A549 (cell line): Measurements from ENCODE around the gene TAF3. TPM values are rescaled to one million over a fixed set of nuclear protein-coding genes. Genes with fewer than 3 reads are reported as not detected.

ENCODE experiments used
- ATAC-seq, 2 experiments: fragments of 200-7000 bp in 1 of 2; fragments of >200 bp in 1 of 2; cut with Nextera tagmentation in 1 of 2; cut with Tn5 transposase in 1 of 2; 3 replicates each; pipeline versions ENCODE4 v1.8.0 to v1.9.1; 2018 to 2020; ENCODE audit warnings: mild to moderate bottlenecking in 1 of 2, moderate library complexity in 1 of 2
- CTCF ChIA-PET: fragments of 300-600 bp; sonication (Branson Sonifier 250); formaldehyde crosslinking; extraction: SDS; loops from one replicate; lab custom pipeline; 2021; ENCODE audit warnings: antibody characterized with exemption, inconsistent platforms; lab: Yijun Ruan, JAX
- POLR2A ChIA-PET: fragments of 350-600 bp; formaldehyde crosslinking; extraction: SDS; loops from one replicate; lab custom pipeline; 2021; ENCODE audit warnings: antibody characterized with exemption, inconsistent platforms; lab: Yijun Ruan, JAX
- DNase-seq, 2 experiments: peaks; one replicate each; pipeline versions ENCODE4 v3.0.0 to v3.0.0-alpha.2; 2011 to 2016; ENCODE audit warnings: low read depth in 1 of 2, low spot score in 1 of 2
- FAIRE-seq: peaks from 2 replicates; lab custom pipeline; 2011; peaks lifted over from hg19 to GRCh38; lab: Jason Lieb, UNC
- H3K27ac ChIP-seq, 2 experiments: fragments of >200 bp; sonication (Bioruptor Twin); formaldehyde crosslinking; 3 replicates each; pipeline ENCODE4 v1.5.1; 2016 to 2017
- H3K4me1 ChIP-seq: fragments of >200 bp; sonication (Bioruptor Twin); formaldehyde crosslinking; 3 replicates; pipeline ENCODE4 v1.6.1; 2016
- H3K4me2 ChIP-seq: fragments of >200 bp; sonication (Bioruptor Twin); formaldehyde crosslinking; 3 replicates; pipeline ENCODE4 v1.6.1; 2016
- H3K4me3 ChIP-seq: fragments of >200 bp; sonication (Bioruptor Twin); formaldehyde crosslinking; 3 replicates; pipeline ENCODE4 v1.5.1; 2016
- H3K9me3 ChIP-seq: fragments of >200 bp; sonication (Bioruptor Twin); formaldehyde crosslinking; 3 replicates; pipeline ENCODE4 v1.6.1; 2016
- CHD4 ChIP-seq: fragments of 200-600 bp; sonication (generic); IDR thresholded peaks from 2 replicates; pipeline ENCODE4 v1.6.1; 2016; ENCODE audit warnings: antibody characterized with exemption, mild to moderate bottlenecking, borderline replicate concordance
- EHMT2 ChIP-seq: fragments of 200-600 bp; sonication (generic); IDR thresholded peaks from 2 replicates; pipeline ENCODE4 v1.6.1; 2016; ENCODE audit warnings: antibody characterized with exemption, low read depth, mild to moderate bottlenecking, moderate library complexity
- EP300 ChIP-seq, 2 experiments: fragments of >200 bp; sonication (Bioruptor Twin); formaldehyde crosslinking; IDR thresholded peaks; 2 replicates in 1 of 2; 3 replicates in 1 of 2; pipeline ENCODE4 v1.6.1; 2016 to 2017
- FOSB ChIP-seq: fragments of 250-450 bp; sonication (Bioruptor Pico); IDR thresholded peaks from 2 replicates; pipeline ENCODE4 v1.5.0; 2020; ENCODE audit warnings: mild to moderate bottlenecking, moderate library complexity
- FOXS1 ChIP-seq: fragments of 250-450 bp; sonication (Bioruptor Pico); IDR thresholded peaks from 2 replicates; pipeline ENCODE4 v1.5.0; 2020; ENCODE audit warnings: mild to moderate bottlenecking, moderate library complexity
- HDAC2 ChIP-seq: fragments of 200-600 bp; sonication (generic); IDR thresholded peaks from 2 replicates; pipeline ENCODE4 v1.6.1; 2016
- HEYL ChIP-seq: fragments of 250-450 bp; sonication (Bioruptor Pico); IDR thresholded peaks from 2 replicates; pipeline ENCODE4 v1.8.0; 2021; ENCODE audit warnings: mild to moderate bottlenecking, moderate library complexity
- HMGXB4 ChIP-seq: fragments of 250-450 bp; sonication (Bioruptor Pico); IDR thresholded peaks from 2 replicates; pipeline ENCODE4 v1.5.0; 2021; ENCODE audit warnings: mild to moderate bottlenecking, moderate library complexity, borderline replicate concordance
- HOXB13 ChIP-seq: fragments of 250-450 bp; sonication (Bioruptor Pico); IDR thresholded peaks from 2 replicates; pipeline ENCODE4 v1.5.0; 2020; ENCODE audit warnings: low read depth, mild to moderate bottlenecking, moderate library complexity
- JUN ChIP-seq, 2 experiments: fragments of >200 bp; sonication (Bioruptor Twin); formaldehyde crosslinking; IDR thresholded peaks; 2 replicates in 1 of 2; 3 replicates in 1 of 2; pipeline ENCODE4 v1.6.1; 2016 to 2017
- JUNB ChIP-seq: fragments of >200 bp; sonication (Bioruptor Twin); formaldehyde crosslinking; IDR thresholded peaks from 2 replicates; pipeline ENCODE4 v1.6.1; 2016
- KDM5A ChIP-seq: fragments of 200-600 bp; sonication (generic); IDR thresholded peaks from 2 replicates; pipeline ENCODE4 v1.6.1; 2016; ENCODE audit warnings: antibody characterized with exemption, mild to moderate bottlenecking
- MAX ChIP-seq: IDR thresholded peaks from 2 replicates; pipeline ENCODE4 v1.6.1; 2012
- NPAS2 ChIP-seq: fragments of 250-450 bp; sonication (Bioruptor Pico); IDR thresholded peaks from 2 replicates; pipeline ENCODE4 v1.8.0; 2022; ENCODE audit warnings: mild to moderate bottlenecking, moderate library complexity, borderline replicate concordance
- NR3C1 ChIP-seq: fragments of >200 bp; sonication (Bioruptor Twin); formaldehyde crosslinking; IDR thresholded peaks from 3 replicates; pipeline ENCODE4 v1.6.1; 2017
- POLR2AphosphoS2 ChIP-seq: conservative IDR thresholded peaks from 2 replicates; pipeline ENCODE4 v1.6.1; 2012; ENCODE audit warnings: low read length, improper control_type of control experiment, inconsistent platforms
- RAD21 ChIP-seq, 2 experiments: fragments of >200 bp in 1 of 2; sonication (Bioruptor Twin) in 1 of 2; formaldehyde crosslinking in 1 of 2; IDR thresholded peaks in 1 of 2; conservative IDR thresholded peaks in 1 of 2; 2 replicates in 1 of 2; 3 replicates in 1 of 2; pipeline ENCODE4 v1.6.1; 2012 to 2018; ENCODE audit warnings: inconsistent platforms in 1 of 2
- RARB ChIP-seq: fragments of 250-450 bp; sonication (Bioruptor Pico); IDR thresholded peaks from 2 replicates; pipeline ENCODE4 v1.8.0; 2021; ENCODE audit warnings: mild to moderate bottlenecking, moderate library complexity
- RCOR1 ChIP-seq: fragments of 150-350 bp; IDR thresholded peaks from 2 replicates; pipeline ENCODE4 v1.6.1; 2014; ENCODE audit warnings: antibody characterized with exemption, low read length, low read depth
- SMC3 ChIP-seq: fragments of >200 bp; sonication (Bioruptor Twin); formaldehyde crosslinking; IDR thresholded peaks from 3 replicates; pipeline ENCODE4 v1.6.1; 2018; ENCODE audit warnings: inconsistent platforms
- SREBF2 ChIP-seq: fragments of 450-650 bp; IDR thresholded peaks from 2 replicates; pipeline ENCODE4 v1.6.1; 2014; ENCODE audit warnings: mild to moderate bottlenecking, moderate library complexity
- USF2 ChIP-seq: fragments of 450-650 bp; IDR thresholded peaks from 2 replicates; pipeline ENCODE4 v1.6.1; 2014; ENCODE audit warnings: antibody characterized with exemption
- ZNF302 ChIP-seq: fragments of 250-450 bp; sonication (Bioruptor Pico); IDR thresholded peaks from 2 replicates; pipeline ENCODE4 v1.9.0; 2021; ENCODE audit warnings: inconsistent platforms, mild to moderate bottlenecking, moderate library complexity
- ZSCAN20 ChIP-seq: fragments of 250-450 bp; sonication (Bioruptor Pico); IDR thresholded peaks from 2 replicates; pipeline ENCODE4 v1.8.0; 2022; ENCODE audit warnings: mild to moderate bottlenecking, moderate library complexity
- WGBS: methylation state at CpG from one replicate; pipeline ENCODE4 v1.1.6; 2017; ENCODE audit errors: missing lambda C conversion rate; 5-methylcytosine and 5-hydroxymethylcytosine counted together
- polyA plus RNA-seq, 4 experiments: library from polyadenylated mRNA; depleted of rRNA in 3 of 4; stranded (reverse); fragments of >200 nt; fragmentation: RNase III in 1 of 4; extraction: RNeasy Plus Mini Kit Qiagen cat#74134 plus additional on column Dnase treatment in 1 of 4; gene quantifications; 2 replicates in 3 of 4; 3 replicates in 1 of 4; pipeline ENCODE4 v1.2.3, GENCODE V29; 2011 to 2017
- TF ChIP-seq, protein P1 (sequence below): fragments of >200 bp; sonication (Bioruptor Twin); formaldehyde crosslinking; IDR thresholded peaks from 2 replicates; pipeline ENCODE4 v1.6.1; 2016

The TAF3 gene
- polyA plus RNA-seq, 2 of the 4 experiments (the other 2 are of a cell fraction), result 5.7 to 6.1 TPM

- 63% methylated on average over 2 of the region's 2 CpGs for WGBS
Observed at GRCh38 chr10:7874864-7875263, 56.6 kb downstream of the TAF3 start.

DNA sequence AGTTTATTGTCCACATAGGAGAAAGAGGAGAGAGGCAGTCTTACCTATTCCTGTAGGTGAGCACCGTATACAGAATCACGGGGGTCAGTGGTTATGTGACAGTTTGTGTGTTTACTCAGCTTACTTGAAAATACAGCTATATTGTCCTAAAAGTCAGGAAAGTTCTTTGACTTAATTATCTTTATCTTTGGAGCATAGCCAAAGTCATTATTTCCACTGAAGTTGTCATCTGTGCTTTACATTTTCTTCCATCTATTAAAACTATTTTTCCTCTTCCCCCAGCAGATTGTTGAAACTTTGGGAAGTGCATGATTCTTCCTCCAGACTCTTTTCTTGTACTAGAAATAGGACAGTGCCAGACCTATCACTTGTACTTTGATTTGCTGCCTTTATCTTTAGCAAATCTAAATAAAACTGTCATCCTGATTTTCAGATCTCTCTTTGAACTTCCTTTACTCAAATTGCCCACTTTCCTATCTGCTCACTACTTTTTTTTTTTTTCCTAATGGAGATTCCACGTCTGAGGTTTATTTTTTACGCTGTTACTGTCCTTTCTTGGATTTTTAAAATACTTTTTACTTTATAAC lies 58.3 kb downstream of the TAF3 start:
- H3K9me3 ChIP-seq, result no peaks in the 10 kb centered on the region
- FAIRE-seq, result no peak
- no peak for DNase-seq
- peaks cover 4% of the 10 kb centered on the region; the same call in 1 of the 3 replicates for H3K4me1 ChIP-seq
- TF ChIP-seq FOXS1 (CRISPR knock-in tag), result no peak
- TF ChIP-seq NPAS2 (CRISPR knock-in tag), result no peak
- TF ChIP-seq POLR2AphosphoS2, result no peak
- TF ChIP-seq ZSCAN20 (CRISPR knock-in tag), result no peak
- TF ChIP-seq SREBF2, result no peak
- no peak for TF ChIP-seq EHMT2
- WGBS, result 86% methylated on average over 4 of the region's 4 CpGs
- no peak for ATAC-seq
- H3K4me3 ChIP-seq, result no peak overlapping the region
- ChIA-PET POLR2A (no interaction called here), CTCF (interaction anchor here (0.7 to 1.3 kb wide), 2 partner anchors 23 to 1332 kb away, joined by 3 to 4 read pairs; no protein-coding TSS in a partner anchor)
- no peak overlapping the region for H3K27ac ChIP-seq
- no peak overlapping the region for H3K4me2 ChIP-seq

More at GRCh38 chr10:7874864-7875263, 56.6 kb downstream of the TAF3 start:
- H3K9me3 ChIP-seq, result no peaks in the 10 kb centered on the region
- H3K4me1 ChIP-seq, result peaks cover 4% of the 10 kb centered on the region; the same call in 1 of the 3 replicates
- DNase-seq, result no peak
- no peak for TF ChIP-seq USF2
- no peak for TF ChIP-seq RARB (CRISPR knock-in tag)
- no peak for TF ChIP-seq HMGXB4 (CRISPR knock-in tag)
- TF ChIP-seq EP300 (IDR thresholded peaks at IDR 0.05), result no peak
- TF ChIP-seq JUNB, result no peak
- no peak for TF ChIP-seq POLR2AphosphoS2
- no peak for TF ChIP-seq FOSB (CRISPR knock-in tag)
- TF ChIP-seq KDM5A, result no peak
- TF ChIP-seq SMC3, result no peak
- no peak for TF ChIP-seq HEYL (CRISPR knock-in tag)
- no peak for TF ChIP-seq MAX
- no peak for TF ChIP-seq RCOR1
- no peak for TF ChIP-seq HOXB13
- no peak for TF ChIP-seq HDAC2
- no peak for TF ChIP-seq ZNF302 (CRISPR knock-in tag)
- no peak for TF ChIP-seq RAD21 (conservative IDR thresholded peaks at IDR 0.05 in 1 of 2, IDR thresholded peaks at IDR 0.05 in 1 of 2)
- no peak for TF ChIP-seq CHD4
- no peak for TF ChIP-seq JUN (IDR thresholded peaks at IDR 0.05)
- no peak for TF ChIP-seq NR3C1
- TF ChIP-seq, protein P1, sequence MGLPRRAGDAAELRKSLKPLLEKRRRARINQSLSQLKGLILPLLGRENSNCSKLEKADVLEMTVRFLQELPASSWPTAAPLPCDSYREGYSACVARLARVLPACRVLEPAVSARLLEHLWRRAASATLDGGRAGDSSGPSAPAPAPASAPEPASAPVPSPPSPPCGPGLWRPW, result no peak
- H3K4me2 ChIP-seq, result no peak overlapping the region
- no peak overlapping the region for H3K4me3 ChIP-seq
- CTCF ChIA-PET, result interaction anchor here (1.2 to 1.4 kb wide), 3 partner anchors 168 to 1334 kb away, joined by 3 to 9 read pairs (median 4); no protein-coding TSS in a partner anchor
- H3K27ac ChIP-seq, result no peak overlapping the region
- no peak for ATAC-seq
- no peak for FAIRE-seq
- POLR2A ChIA-PET, result no interaction called here
